Measurements from ENCODE around the gene MYO3B. TPM values are rescaled to one million over a fixed set of nuclear protein-coding genes. Genes with fewer than 3 reads are reported as not detected.
A peak's percentile ranks its signal among the peaks of the same experiment; 100 is the strongest.

Gene MYO3B
- total and polyA plus RNA-seq, 2 of the 8 experiments (the other 6 are each of a cell fraction or from before 2014, with no cell fraction given) = 0.17 to 0.19 TPM

DNA sequence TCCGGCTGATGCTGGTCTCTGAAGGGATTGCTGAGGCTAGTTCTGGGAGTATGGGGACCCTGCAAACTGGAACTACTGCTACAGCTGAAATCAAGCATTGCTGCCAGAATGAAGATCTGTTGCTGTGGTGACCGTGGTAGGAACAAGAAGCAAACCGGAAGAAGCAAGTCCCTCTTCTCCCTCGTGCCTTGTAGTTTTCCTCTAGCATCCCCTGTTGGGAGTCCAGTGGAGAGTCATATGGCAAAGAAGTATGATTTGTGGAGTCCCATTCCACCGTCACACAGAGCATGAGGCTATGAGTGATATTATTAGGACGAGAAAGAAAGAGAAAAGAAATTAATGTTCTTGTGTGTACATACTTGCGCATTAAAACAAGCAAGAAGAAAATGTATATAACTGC, 398.3 kb downstream of the MYO3B start:
- H2BK5ac ChIP-seq (ENCODE audit: low read depth, low read length) = no peak overlapping the region
- no peaks in the 10 kb centered on the region for H3K79me1 ChIP-seq (ENCODE audit: low read depth, low read length)
- no peak overlapping the region for H2BK15ac ChIP-seq (ENCODE audit: low read length)
- no peak overlapping the region for H3K9ac ChIP-seq (replicated peaks in 1 of 4; ENCODE audit: extremely low read depth in 1 of 4, low read depth in 3 of 4, low read length in 3 of 4)
- no peak overlapping the region for H2BK20ac ChIP-seq (ENCODE audit: low read length)
- H3K18ac ChIP-seq (ENCODE audit: extremely low read depth, low read length) = no peak overlapping the region
- H3K23ac ChIP-seq (ENCODE audit: insufficient read length) = no peak overlapping the region
- H3K9me3 ChIP-seq (ENCODE audit: insufficient read depth in 2 of 2, low read depth in 1 of 2, low read length in 1 of 2) = no peaks in the 10 kb centered on the region
- H2BK12ac ChIP-seq (ENCODE audit: low read depth, low read length) = 0 out of 2 replicates have a peak overlapping the region, but pooled peaks have one; percentile 30
- no peak overlapping the region for H3K27ac ChIP-seq (ENCODE audit: low read depth, low read length)
- no peak overlapping the region for H4K91ac ChIP-seq (replicated peaks; ENCODE audit: insufficient read length, low read length)
- H3K56ac ChIP-seq (replicated peaks; ENCODE audit: insufficient read length, low read depth, low read length) = no peak overlapping the region
- no peaks in the 10 kb centered on the region for H3K36me3 ChIP-seq (ENCODE audit: control insufficient read depth in 2 of 4, insufficient read depth in 4 of 4, low read length in 3 of 4)
- H2AK5ac ChIP-seq (ENCODE audit: low read depth, low read length) = no peak overlapping the region
- H3K14ac ChIP-seq (ENCODE audit: insufficient read length) = no peak overlapping the region
- H3K4ac ChIP-seq (replicated peaks; ENCODE audit: insufficient read length, low read depth, low read length) = no peak overlapping the region
- FAIRE-seq = no peak
- H3K4me1 ChIP-seq (replicated peaks in 1 of 4; ENCODE audit: control insufficient read depth in 3 of 4, insufficient read depth in 4 of 4, low read length in 3 of 4) = no peaks in the 10 kb centered on the region
- DNase-seq (ENCODE audit: low read depth in 1 of 2, low spot score in 2 of 2) = no peak
- H2BK120ac ChIP-seq (replicated peaks; ENCODE audit: low read depth, low read length) = peak overlapping the region; percentile 75
- no peak overlapping the region for H4K8ac ChIP-seq (ENCODE audit: extremely low read depth, insufficient read depth, low read length)
- H3K79me2 ChIP-seq (ENCODE audit: control insufficient read depth in 1 of 2, insufficient read depth in 2 of 2, low read length in 2 of 2) = no peaks in the 10 kb centered on the region
- 85% methylated on average over 7 of the region's 7 CpGs; no CpG with 5 or more reads in 1 of the 2 experiments for WGBS, 2 experiments (ENCODE audit: extremely low coverage in 1 of 2, insufficient coverage in 1 of 2, insufficient read length in 1 of 2, insufficient replicate concordance in 2 of 2, low coverage in 1 of 2, low lambda C conversion rate in 2 of 2, missing lambda C conversion rate in 1 of 2)
- no peak overlapping the region for H3K4me2 ChIP-seq (ENCODE audit: insufficient read depth in 1 of 2, low read depth in 2 of 2, low read length in 2 of 2)
- no peak overlapping the region for H3K4me3 ChIP-seq (ENCODE audit: extremely low read depth in 1 of 4, insufficient read depth in 2 of 4, low read depth in 3 of 4, low read length in 4 of 4)
- peak in 1 of 2 experiments; percentile 5; a peak in 1 of 4 replicates for TF ChIP-seq RAD21 (IDR thresholded peaks at IDR 0.05 in 1 of 2, conservative IDR thresholded peaks at IDR 0.05 in 1 of 2; ENCODE audit: low read depth in 2 of 2, low read length in 2 of 2)
- TF ChIP-seq, protein P1, sequence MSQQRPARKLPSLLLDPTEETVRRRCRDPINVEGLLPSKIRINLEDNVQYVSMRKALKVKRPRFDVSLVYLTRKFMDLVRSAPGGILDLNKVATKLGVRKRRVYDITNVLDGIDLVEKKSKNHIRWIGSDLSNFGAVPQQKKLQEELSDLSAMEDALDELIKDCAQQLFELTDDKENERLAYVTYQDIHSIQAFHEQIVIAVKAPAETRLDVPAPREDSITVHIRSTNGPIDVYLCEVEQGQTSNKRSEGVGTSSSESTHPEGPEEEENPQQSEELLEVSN (IDR thresholded peaks at IDR 0.05) = no peak
- H3K23me2 ChIP-seq (ENCODE audit: low read depth, low read length) = no peaks in the 10 kb centered on the region
- CTCF ChIA-PET (ENCODE audit: partially characterized antibody) = interaction anchor here (0.7 to 2.5 kb wide), 4 partner anchors 9 to 360 kb away, joined by 3 to 6 read pairs (median 4); no protein-coding TSS in a partner anchor
- no peak overlapping the region for H4K5ac ChIP-seq (ENCODE audit: insufficient read length, low read depth, low read length)
- H4K20me1 ChIP-seq (replicated peaks in 1 of 2; ENCODE audit: control insufficient read depth in 1 of 2, insufficient read depth in 2 of 2, low read length in 2 of 2) = no peaks in the 10 kb centered on the region
- H3K27me3 ChIP-seq (replicated peaks in 1 of 4; ENCODE audit: control insufficient read depth in 3 of 4, extremely low read depth in 1 of 4, insufficient read depth in 3 of 4, low read length in 3 of 4) = no peaks in the 10 kb centered on the region
- POLR2A ChIA-PET (ENCODE audit: partially characterized antibody) = no interaction called here
- no peak overlapping the region for H2AFZ ChIP-seq (ENCODE audit: low read length)
